ENCODE data around the gene TUBB4A.

GRCh38 chr19:6533746-6534418, 31.8 kb upstream of the TUBB4A start:
- TF ChIP-seq RAD21 (conservative IDR thresholded peaks at IDR 0.05 in 1 of 2, IDR thresholded peaks at IDR 0.05 in 1 of 2) (no peak), POLR2A (IDR thresholded peaks at IDR 0.05; ENCODE audit: low read length) (no peak), RFX5 (IDR thresholded peaks at IDR 0.05) (no peak), POLR2AphosphoS2 (conservative IDR thresholded peaks at IDR 0.05; ENCODE audit: low read length) (no peak), CEBPB (IDR thresholded peaks at IDR 0.05) (no peak)
- TF ChIP-seq, protein P1, sequence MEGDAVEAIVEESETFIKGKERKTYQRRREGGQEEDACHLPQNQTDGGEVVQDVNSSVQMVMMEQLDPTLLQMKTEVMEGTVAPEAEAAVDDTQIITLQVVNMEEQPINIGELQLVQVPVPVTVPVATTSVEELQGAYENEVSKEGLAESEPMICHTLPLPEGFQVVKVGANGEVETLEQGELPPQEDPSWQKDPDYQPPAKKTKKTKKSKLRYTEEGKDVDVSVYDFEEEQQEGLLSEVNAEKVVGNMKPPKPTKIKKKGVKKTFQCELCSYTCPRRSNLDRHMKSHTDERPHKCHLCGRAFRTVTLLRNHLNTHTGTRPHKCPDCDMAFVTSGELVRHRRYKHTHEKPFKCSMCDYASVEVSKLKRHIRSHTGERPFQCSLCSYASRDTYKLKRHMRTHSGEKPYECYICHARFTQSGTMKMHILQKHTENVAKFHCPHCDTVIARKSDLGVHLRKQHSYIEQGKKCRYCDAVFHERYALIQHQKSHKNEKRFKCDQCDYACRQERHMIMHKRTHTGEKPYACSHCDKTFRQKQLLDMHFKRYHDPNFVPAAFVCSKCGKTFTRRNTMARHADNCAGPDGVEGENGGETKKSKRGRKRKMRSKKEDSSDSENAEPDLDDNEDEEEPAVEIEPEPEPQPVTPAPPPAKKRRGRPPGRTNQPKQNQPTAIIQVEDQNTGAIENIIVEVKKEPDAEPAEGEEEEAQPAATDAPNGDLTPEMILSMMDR (IDR thresholded peaks at IDR 0.05) = no peak
- TF ChIP-seq, protein P2, sequence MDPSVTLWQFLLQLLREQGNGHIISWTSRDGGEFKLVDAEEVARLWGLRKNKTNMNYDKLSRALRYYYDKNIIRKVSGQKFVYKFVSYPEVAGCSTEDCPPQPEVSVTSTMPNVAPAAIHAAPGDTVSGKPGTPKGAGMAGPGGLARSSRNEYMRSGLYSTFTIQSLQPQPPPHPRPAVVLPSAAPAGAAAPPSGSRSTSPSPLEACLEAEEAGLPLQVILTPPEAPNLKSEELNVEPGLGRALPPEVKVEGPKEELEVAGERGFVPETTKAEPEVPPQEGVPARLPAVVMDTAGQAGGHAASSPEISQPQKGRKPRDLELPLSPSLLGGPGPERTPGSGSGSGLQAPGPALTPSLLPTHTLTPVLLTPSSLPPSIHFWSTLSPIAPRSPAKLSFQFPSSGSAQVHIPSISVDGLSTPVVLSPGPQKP (IDR thresholded peaks at IDR 0.05; ENCODE audit: low read depth, low read length) = no peak

All from A549 (cell line).